ENCODE results near the gene CA10. TPM values are rescaled to one million over a fixed set of nuclear protein-coding genes. Genes with fewer than 3 reads are reported as not detected.

The CA10 gene
- polyA plus RNA-seq, 1 donor from 2014 or later: 6.2 TPM

- no peaks in the 10 kb centered on the region for H3K27me3 ChIP-seq (ENCODE audit: insufficient read depth, low read depth, low read length)
- no peaks in the 10 kb centered on the region for H3K9me2 ChIP-seq (ENCODE audit: insufficient read depth, low read length)
- H2AFZ ChIP-seq (ENCODE audit: low read depth, low read length): no peak overlapping the region
- no peaks in the 10 kb centered on the region for H4K20me1 ChIP-seq (ENCODE audit: insufficient read depth)
- no peaks in the 10 kb centered on the region for H3F3A ChIP-seq (ENCODE audit: insufficient read depth, low read length, poor library complexity, severe bottlenecking)
- no peak overlapping the region for H3K9ac ChIP-seq (ENCODE audit: low read length)
- H3K27ac ChIP-seq (ENCODE audit: low read length): no peak overlapping the region
- H3K4me3 ChIP-seq (ENCODE audit: low read length): no peak overlapping the region
- H3K9me3 ChIP-seq (ENCODE audit: low read length): no peaks in the 10 kb centered on the region
- H3K79me2 ChIP-seq (replicated peaks; ENCODE audit: insufficient read depth, low read length): no peaks in the 10 kb centered on the region
- TF ChIP-seq CTCF (IDR thresholded peaks at IDR 0.05; ENCODE audit: poor library complexity, severe bottlenecking) (no peak), SMC3 (conservative IDR thresholded peaks at IDR 0.05; ENCODE audit: poor library complexity) (no peak), EP300 (conservative IDR thresholded peaks at IDR 0.05; ENCODE audit: poor library complexity, severe bottlenecking) (no peak), TAF1 (IDR thresholded peaks at IDR 0.05; ENCODE audit: low read depth) (no peak), REST (IDR thresholded peaks at IDR 0.05; ENCODE audit: borderline replicate concordance) (no peak), MXI1 (conservative IDR thresholded peaks at IDR 0.05; ENCODE audit: poor library complexity, severe bottlenecking) (no peak), POLR2AphosphoS5 (IDR thresholded peaks at IDR 0.05) (no peak), RAD21 (conservative IDR thresholded peaks at IDR 0.05) (no peak), EZH2 (IDR thresholded peaks at IDR 0.05; ENCODE audit: borderline replicate concordance, insufficient read depth, low read length, poor library complexity, severe bottlenecking) (no peak)
- no peak overlapping the region for H3K4me2 ChIP-seq (ENCODE audit: low read length)
- no peaks in the 10 kb centered on the region for H3K36me3 ChIP-seq (ENCODE audit: insufficient read depth, low read length)
Observed at GRCh38 chr17:52027620-52028295, 130.8 kb downstream of the CA10 start.

GRCh38 chr17:52027081-52027480 lies 131.4 kb downstream of the CA10 start:
- no peaks in the 10 kb centered on the region for H3K9me3 ChIP-seq (ENCODE audit: low read length)
- H4K20me1 ChIP-seq (ENCODE audit: insufficient read depth): no peaks in the 10 kb centered on the region
- no peak overlapping the region for H3K27ac ChIP-seq (ENCODE audit: low read length)
- TF ChIP-seq TAF1 (IDR thresholded peaks at IDR 0.05; ENCODE audit: low read depth) (no peak), POLR2AphosphoS5 (IDR thresholded peaks at IDR 0.05) (no peak), SMC3 (conservative IDR thresholded peaks at IDR 0.05; ENCODE audit: poor library complexity) (no peak), CTCF (IDR thresholded peaks at IDR 0.05; ENCODE audit: poor library complexity, severe bottlenecking) (no peak), RAD21 (conservative IDR thresholded peaks at IDR 0.05) (no peak), MXI1 (conservative IDR thresholded peaks at IDR 0.05; ENCODE audit: poor library complexity, severe bottlenecking) (no peak), EP300 (conservative IDR thresholded peaks at IDR 0.05; ENCODE audit: poor library complexity, severe bottlenecking) (no peak), EZH2 (IDR thresholded peaks at IDR 0.05; ENCODE audit: borderline replicate concordance, insufficient read depth, low read length, poor library complexity, severe bottlenecking) (no peak)
- H3K9me2 ChIP-seq (ENCODE audit: insufficient read depth, low read length): no peaks in the 10 kb centered on the region
- no peak overlapping the region for H3K9ac ChIP-seq (ENCODE audit: low read length)
- H3K4me2 ChIP-seq (ENCODE audit: low read length): no peak overlapping the region
- H3K79me2 ChIP-seq (replicated peaks; ENCODE audit: insufficient read depth, low read length): no peaks in the 10 kb centered on the region
- no peak overlapping the region for H3K4me3 ChIP-seq (ENCODE audit: low read length)
- H3K36me3 ChIP-seq (ENCODE audit: insufficient read depth, low read length): no peaks in the 10 kb centered on the region
- H2AFZ ChIP-seq (ENCODE audit: low read depth, low read length): no peak overlapping the region
- H3F3A ChIP-seq (ENCODE audit: insufficient read depth, low read length, poor library complexity, severe bottlenecking): no peaks in the 10 kb centered on the region
- no peaks in the 10 kb centered on the region for H3K27me3 ChIP-seq (ENCODE audit: insufficient read depth, low read depth, low read length)
